NCI-H2227 (cell line): ENCODE results near the gene HTR3B.
"Not testable (repeated sequence)": the region's sequence is repeated elsewhere in the genome, so short reads cannot be mapped to it uniquely, and the experiment has no call there.

Experiments used
- DNase-seq: peaks from one replicate; lab custom pipeline; 2025; ENCODE audit not compliant: unreplicated experiment; lab: John Stamatoyannopoulos, UW

Gene HTR3B

GRCh38 chr11:113904379-113905101, at the start of gene HTR3B:
TSS of gene HTR3B (plus strand) at chr11:113904796. CDS start at chr11:113904934, 138 bp downstream.
- DNase-seq = no peak

GRCh38 chr11:113855803-113856202, 48.8 kb upstream of the HTR3B start:
- DNase-seq = no peak

- DNase-seq = no peak
Observed at GRCh38 chr11:113856966-113857759, 47.4 kb upstream of the HTR3B start.

- no peak for DNase-seq
Observed at GRCh38 chr11:113859665-113860064, 44.9 kb upstream of the HTR3B start.

- no peak for DNase-seq
Observed at GRCh38 chr11:113862435-113862834, 42.2 kb upstream of the HTR3B start.

- DNase-seq = no peak
Observed at GRCh38 chr11:113864410-113864809, 40.2 kb upstream of the HTR3B start.

- no peak for DNase-seq
Observed at GRCh38 chr11:113865873-113866272, 38.7 kb upstream of the HTR3B start.

- DNase-seq = no peak
Observed at GRCh38 chr11:113867843-113868503, 36.6 kb upstream of the HTR3B start.

- no peak for DNase-seq
Observed at GRCh38 chr11:113871336-113871735, 33.3 kb upstream of the HTR3B start.

GRCh38 chr11:113873236-113873626, 31.4 kb upstream of the HTR3B start:
- DNase-seq = peak; percentile 13

GRCh38 chr11:113874096-113874495, 30.5 kb upstream of the HTR3B start:
- no peak for DNase-seq

GRCh38 chr11:113874581-113875233, 29.9 kb upstream of the HTR3B start:
- no peak for DNase-seq

GRCh38 chr11:113875234-113876073, 29.1 kb upstream of the HTR3B start, which contains the start of gene USP28:
TSS of gene USP28 (minus strand) at chr11:113875572. CDS start at chr11:113875501, 71 bp downstream.
- DNase-seq = peak; percentile 96

GRCh38 chr11:113876074-113876797, 28.4 kb upstream of the HTR3B start:
- no peak for DNase-seq

GRCh38 chr11:113876798-113877669, 27.6 kb upstream of the HTR3B start:
- no peak for DNase-seq

- no peak for DNase-seq
Observed at GRCh38 chr11:113877670-113878055, 26.9 kb upstream of the HTR3B start.

- DNase-seq = not testable (repeated sequence)
Observed at GRCh38 chr11:113879446-113879845, 25.1 kb upstream of the HTR3B start.

- DNase-seq = no peak
Observed at GRCh38 chr11:113880971-113881370, 23.6 kb upstream of the HTR3B start.

GRCh38 chr11:113881856-113882255, 22.7 kb upstream of the HTR3B start:
- DNase-seq = no peak
